Amniotic stem cell (primary cell): Measurements from ENCODE around the gene PAIP2.

ENCODE experiments used
- DNase-seq: peaks from one replicate; lab custom pipeline; 2025; lab: John Stamatoyannopoulos, UW

Gene PAIP2

GRCh38 chr5:139410993-139411828 lies 69.6 kb downstream of the PAIP2 start:
- DNase-seq: no peak

GRCh38 chr5:139413153-139413552 lies 71.5 kb downstream of the PAIP2 start:
- no peak for DNase-seq

GRCh38 chr5:139413963-139414362 lies 72.3 kb downstream of the PAIP2 start:
- no peak for DNase-seq

GRCh38 chr5:139414581-139415130 lies 73.0 kb downstream of the PAIP2 start:
- no peak for DNase-seq

GRCh38 chr5:139415221-139415861 lies 73.7 kb downstream of the PAIP2 start:
- DNase-seq: no peak

- no peak for DNase-seq
These were observed 74.2 kb downstream of the PAIP2 start for GRCh38 chr5:139415869-139416268.

- DNase-seq: no peak
These were observed 75.0 kb downstream of the PAIP2 start for GRCh38 chr5:139416651-139417050.

- DNase-seq: no peak
These were observed 75.6 kb downstream of the PAIP2 start for GRCh38 chr5:139417214-139417613.

- DNase-seq: no peak
These were observed 77.1 kb downstream of the PAIP2 start for GRCh38 chr5:139418793-139419192.
